ENCODE measurements around the gene RANBP17. TPM values are rescaled to one million over a fixed set of nuclear protein-coding genes. Genes with fewer than 3 reads are reported as not detected.
A peak's percentile ranks its signal among the peaks of the same experiment; 100 is the strongest.

RANBP17 gene
- total and polyA plus RNA-seq, 8 donors: 3.5 to 11.3 (median 7.9) TPM

DNA sequence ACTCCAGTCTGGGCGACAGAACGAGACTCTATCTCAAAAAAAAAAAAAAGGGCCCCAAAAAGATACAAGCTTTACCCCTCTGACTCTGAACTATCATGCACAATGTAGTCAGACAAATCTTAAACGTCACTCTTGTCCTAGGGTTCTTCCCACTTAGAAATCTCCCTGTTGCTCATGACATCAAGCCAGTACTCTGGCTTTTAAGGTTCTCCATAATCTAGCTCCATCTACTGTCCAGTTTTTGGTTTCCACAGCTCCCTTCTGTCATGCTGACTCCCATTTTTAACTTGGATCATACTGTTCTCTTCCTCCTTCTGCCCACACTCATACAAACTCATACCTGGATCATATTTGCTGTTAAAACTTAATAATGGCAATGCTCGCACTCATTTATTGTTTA, 290.6 kb downstream of the RANBP17 start:
- Histone ChIP-seq H3K4me3 (no peak overlapping the region), H3K4me1 (no peaks in the 10 kb centered on the region), H3K27me3 (no peaks in the 10 kb centered on the region), H3K9me3 (no peaks in the 10 kb centered on the region), H3K36me3 (no peaks in the 10 kb centered on the region), H3K27ac (no peak overlapping the region)
- ATAC-seq: peak in 1 of 4 donors; percentile 29
- WGBS, 2 donors: 85 to 96% methylated on average over 4 of the region's 4 CpGs
- TF ChIP-seq, protein P1, sequence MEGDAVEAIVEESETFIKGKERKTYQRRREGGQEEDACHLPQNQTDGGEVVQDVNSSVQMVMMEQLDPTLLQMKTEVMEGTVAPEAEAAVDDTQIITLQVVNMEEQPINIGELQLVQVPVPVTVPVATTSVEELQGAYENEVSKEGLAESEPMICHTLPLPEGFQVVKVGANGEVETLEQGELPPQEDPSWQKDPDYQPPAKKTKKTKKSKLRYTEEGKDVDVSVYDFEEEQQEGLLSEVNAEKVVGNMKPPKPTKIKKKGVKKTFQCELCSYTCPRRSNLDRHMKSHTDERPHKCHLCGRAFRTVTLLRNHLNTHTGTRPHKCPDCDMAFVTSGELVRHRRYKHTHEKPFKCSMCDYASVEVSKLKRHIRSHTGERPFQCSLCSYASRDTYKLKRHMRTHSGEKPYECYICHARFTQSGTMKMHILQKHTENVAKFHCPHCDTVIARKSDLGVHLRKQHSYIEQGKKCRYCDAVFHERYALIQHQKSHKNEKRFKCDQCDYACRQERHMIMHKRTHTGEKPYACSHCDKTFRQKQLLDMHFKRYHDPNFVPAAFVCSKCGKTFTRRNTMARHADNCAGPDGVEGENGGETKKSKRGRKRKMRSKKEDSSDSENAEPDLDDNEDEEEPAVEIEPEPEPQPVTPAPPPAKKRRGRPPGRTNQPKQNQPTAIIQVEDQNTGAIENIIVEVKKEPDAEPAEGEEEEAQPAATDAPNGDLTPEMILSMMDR (IDR thresholded peaks at IDR 0.05): no peak
- no peak for FAIRE-seq
- DNase-seq: no peak
- intact Hi-C loops (cut with DNase I): no loop called here

- no peaks in the 10 kb centered on the region for H3K36me3 ChIP-seq
Observed at GRCh38 chr5:171155621-171156020, 293.8 kb downstream of the RANBP17 start.

GRCh38 chr5:171157276-171157675, 295.5 kb downstream of the RANBP17 start:
- intact Hi-C loops (cut with DNase I): no loop called here
- no peaks in the 10 kb centered on the region for H3K36me3 ChIP-seq
- DNase-seq (no peak), FAIRE-seq (no peak), ATAC-seq (no peak)
- no peak overlapping the region for H3K27ac ChIP-seq
- TF ChIP-seq, protein P1 (IDR thresholded peaks at IDR 0.05): no peak
- H3K9me3 ChIP-seq: no peaks in the 10 kb centered on the region
- 91 to 92% methylated on average over 2 of the region's 2 CpGs for WGBS, 2 donors
- no peaks in the 10 kb centered on the region for H3K27me3 ChIP-seq
- no peaks in the 10 kb centered on the region for H3K4me1 ChIP-seq
- no peak overlapping the region for H3K4me3 ChIP-seq

More at GRCh38 chr5:171155621-171156020, 293.8 kb downstream of the RANBP17 start:
- TF ChIP-seq, protein P1 (IDR thresholded peaks at IDR 0.05): no peak
- ATAC-seq: no peak
- Histone ChIP-seq H3K9me3 (no peaks in the 10 kb centered on the region), H3K27ac (no peak overlapping the region), H3K4me3 (no peak overlapping the region), H3K27me3 (no peaks in the 10 kb centered on the region), H3K4me1 (no peaks in the 10 kb centered on the region)
- DNase-seq: no peak
- no peak for FAIRE-seq
- intact Hi-C loops (cut with DNase I): no loop called here
- 90 to 98% methylated on average over 1 of the region's 1 CpG for WGBS, 2 donors

GRCh38 chr5:171157775-171158174, 296.0 kb downstream of the RANBP17 start:
- Histone ChIP-seq H3K27me3 (no peaks in the 10 kb centered on the region), H3K36me3 (no peaks in the 10 kb centered on the region), H3K9me3 (no peaks in the 10 kb centered on the region), H3K27ac (no peak overlapping the region), H3K4me1 (no peaks in the 10 kb centered on the region), H3K4me3 (no peak overlapping the region)
- DNase-seq: no peak
- ATAC-seq: no peak
- no peak for FAIRE-seq
- WGBS, 2 donors: 98 to 100% methylated on average over 1 of the region's 1 CpG
- intact Hi-C loops (cut with DNase I): no loop called here
- TF ChIP-seq, protein P1 (IDR thresholded peaks at IDR 0.05): no peak

DNA sequence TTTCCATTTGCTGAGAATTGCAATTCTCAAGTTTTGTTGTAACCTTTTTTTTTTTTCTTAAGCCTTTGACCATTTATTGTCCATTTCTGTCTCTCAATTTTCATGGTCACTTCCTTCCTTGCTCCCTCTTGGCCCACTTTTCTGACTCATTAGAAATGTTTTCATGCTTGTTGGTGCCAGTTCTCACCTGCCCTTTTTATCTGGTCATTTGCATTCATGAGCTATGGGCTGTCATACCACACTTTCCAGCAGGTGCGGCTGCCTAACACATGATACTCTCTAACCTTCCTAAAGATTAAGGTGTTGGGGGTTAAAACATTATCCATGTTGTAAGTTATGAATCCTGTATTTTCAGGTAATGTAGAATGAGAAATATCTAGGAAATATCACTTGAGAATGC, 296.8 kb downstream of the RANBP17 start:
- intact Hi-C loops (cut with DNase I): no loop called here
- TF ChIP-seq, protein P1 (IDR thresholded peaks at IDR 0.05): no peak
- H3K9me3 ChIP-seq: no peaks in the 10 kb centered on the region
- no peaks in the 10 kb centered on the region for H3K27me3 ChIP-seq
- no peak overlapping the region for H3K27ac ChIP-seq
- ATAC-seq: no peak
- FAIRE-seq: no peak
- no peak for DNase-seq
- 89 to 96% methylated on average over 1 of the region's 1 CpG for WGBS, 2 donors
- H3K4me1 ChIP-seq: no peaks in the 10 kb centered on the region
- H3K4me3 ChIP-seq: no peak overlapping the region
- no peaks in the 10 kb centered on the region for H3K36me3 ChIP-seq

Measured in pancreas (tissue), 10 donors.